ENCODE data around the gene CD9.

Gene CD9

GRCh38 chr12:6178981-6179761, 21.0 kb upstream of the CD9 start:
- Histone ChIP-seq H3K4me2 (ENCODE audit: low read length) (no peak overlapping the region), H3K9ac (ENCODE audit: low read length) (no peak overlapping the region), H3K4me3 (ENCODE audit: low read depth, low read length, poor library complexity, severe bottlenecking) (no peak overlapping the region), H2AFZ (ENCODE audit: low read length) (no peak overlapping the region), H4K20me1 (ENCODE audit: insufficient read depth, low read length) (no peaks in the 10 kb centered on the region), H3K79me2 (ENCODE audit: insufficient read depth, low read length) (no peaks in the 10 kb centered on the region), H3K27ac (ENCODE audit: low read depth, low read length, poor library complexity, severe bottlenecking) (no peak overlapping the region), H3F3A (ENCODE audit: insufficient read depth, low read length) (no peaks in the 10 kb centered on the region), H3K9me2 (ENCODE audit: low read depth, low read length) (no peaks in the 10 kb centered on the region), H3K9me3 (ENCODE audit: low read length) (no peaks in the 10 kb centered on the region), H3K27me3 (ENCODE audit: insufficient read depth, low read length) (no peaks in the 10 kb centered on the region; the same call in 1 of the 2 replicates), H3K4me1 (ENCODE audit: insufficient read depth, low read length, severe bottlenecking) (no peaks in the 10 kb centered on the region), H3K36me3 (ENCODE audit: insufficient read depth, low read length) (no peaks in the 10 kb centered on the region)
- TF ChIP-seq EZH2 (IDR thresholded peaks at IDR 0.05; ENCODE audit: borderline replicate concordance, low read length) = no peak
- TF ChIP-seq, protein P1, sequence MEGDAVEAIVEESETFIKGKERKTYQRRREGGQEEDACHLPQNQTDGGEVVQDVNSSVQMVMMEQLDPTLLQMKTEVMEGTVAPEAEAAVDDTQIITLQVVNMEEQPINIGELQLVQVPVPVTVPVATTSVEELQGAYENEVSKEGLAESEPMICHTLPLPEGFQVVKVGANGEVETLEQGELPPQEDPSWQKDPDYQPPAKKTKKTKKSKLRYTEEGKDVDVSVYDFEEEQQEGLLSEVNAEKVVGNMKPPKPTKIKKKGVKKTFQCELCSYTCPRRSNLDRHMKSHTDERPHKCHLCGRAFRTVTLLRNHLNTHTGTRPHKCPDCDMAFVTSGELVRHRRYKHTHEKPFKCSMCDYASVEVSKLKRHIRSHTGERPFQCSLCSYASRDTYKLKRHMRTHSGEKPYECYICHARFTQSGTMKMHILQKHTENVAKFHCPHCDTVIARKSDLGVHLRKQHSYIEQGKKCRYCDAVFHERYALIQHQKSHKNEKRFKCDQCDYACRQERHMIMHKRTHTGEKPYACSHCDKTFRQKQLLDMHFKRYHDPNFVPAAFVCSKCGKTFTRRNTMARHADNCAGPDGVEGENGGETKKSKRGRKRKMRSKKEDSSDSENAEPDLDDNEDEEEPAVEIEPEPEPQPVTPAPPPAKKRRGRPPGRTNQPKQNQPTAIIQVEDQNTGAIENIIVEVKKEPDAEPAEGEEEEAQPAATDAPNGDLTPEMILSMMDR (IDR thresholded peaks at IDR 0.05; ENCODE audit: low read length) = no peak

- H3K9me3 ChIP-seq (ENCODE audit: low read length) = no peaks in the 10 kb centered on the region
- H2AFZ ChIP-seq (ENCODE audit: low read length) = no peak overlapping the region
- H3K79me2 ChIP-seq (ENCODE audit: insufficient read depth, low read length) = no peaks in the 10 kb centered on the region
- H3K4me3 ChIP-seq (ENCODE audit: low read depth, low read length, poor library complexity, severe bottlenecking) = no peak overlapping the region
- H3K9ac ChIP-seq (ENCODE audit: low read length) = no peak overlapping the region
- no peaks in the 10 kb centered on the region; the same call in 1 of the 2 replicates for H3K27me3 ChIP-seq (ENCODE audit: insufficient read depth, low read length)
- H3K4me1 ChIP-seq (ENCODE audit: insufficient read depth, low read length, severe bottlenecking) = no peaks in the 10 kb centered on the region
- TF ChIP-seq EZH2 (IDR thresholded peaks at IDR 0.05; ENCODE audit: borderline replicate concordance, low read length) = no peak
- TF ChIP-seq, protein P1 (IDR thresholded peaks at IDR 0.05; ENCODE audit: low read length) = no peak
- no peaks in the 10 kb centered on the region for H3F3A ChIP-seq (ENCODE audit: insufficient read depth, low read length)
- H3K9me2 ChIP-seq (ENCODE audit: low read depth, low read length) = no peaks in the 10 kb centered on the region
- no peaks in the 10 kb centered on the region for H3K36me3 ChIP-seq (ENCODE audit: insufficient read depth, low read length)
- H4K20me1 ChIP-seq (ENCODE audit: insufficient read depth, low read length) = no peaks in the 10 kb centered on the region
- no peak overlapping the region for H3K27ac ChIP-seq (ENCODE audit: low read depth, low read length, poor library complexity, severe bottlenecking)
- H3K4me2 ChIP-seq (ENCODE audit: low read length) = no peak overlapping the region
These were observed 19.7 kb upstream of the CD9 start for GRCh38 chr12:6180268-6181051.

GRCh38 chr12:6181166-6181565, 19.0 kb upstream of the CD9 start:
- Histone ChIP-seq H3K27ac (ENCODE audit: low read depth, low read length, poor library complexity, severe bottlenecking) (no peak overlapping the region), H3K79me2 (ENCODE audit: insufficient read depth, low read length) (no peaks in the 10 kb centered on the region)

More at GRCh38 chr12:6181166-6181565, 19.0 kb upstream of the CD9 start:
- Histone ChIP-seq H3K4me2 (ENCODE audit: low read length) (no peak overlapping the region), H3K9ac (ENCODE audit: low read length) (no peak overlapping the region), H3K9me2 (ENCODE audit: low read depth, low read length) (no peaks in the 10 kb centered on the region), H4K20me1 (ENCODE audit: insufficient read depth, low read length) (no peaks in the 10 kb centered on the region), H3K4me1 (ENCODE audit: insufficient read depth, low read length, severe bottlenecking) (no peaks in the 10 kb centered on the region), H3K4me3 (ENCODE audit: low read depth, low read length, poor library complexity, severe bottlenecking) (no peak overlapping the region), H2AFZ (ENCODE audit: low read length) (no peak overlapping the region), H3F3A (ENCODE audit: insufficient read depth, low read length) (no peaks in the 10 kb centered on the region), H3K27me3 (ENCODE audit: insufficient read depth, low read length) (no peaks in the 10 kb centered on the region; the same call in 1 of the 2 replicates), H3K36me3 (ENCODE audit: insufficient read depth, low read length) (no peaks in the 10 kb centered on the region), H3K9me3 (ENCODE audit: low read length) (no peaks in the 10 kb centered on the region)
- TF ChIP-seq, protein P1 (IDR thresholded peaks at IDR 0.05; ENCODE audit: low read length) = no peak
- no peak for TF ChIP-seq EZH2 (IDR thresholded peaks at IDR 0.05; ENCODE audit: borderline replicate concordance, low read length)

Data from OCI-LY1 (cell line).